Epidermal melanocyte (primary cell): ENCODE data around the gene PINK1.

ENCODE experiments used
- DNase-seq: peaks from one replicate; pipeline ENCODE4 v3.0.0; 2011; ENCODE audit warnings: low spot score; ENCODE audit not compliant: insufficient read length

PINK1 gene

DNA sequence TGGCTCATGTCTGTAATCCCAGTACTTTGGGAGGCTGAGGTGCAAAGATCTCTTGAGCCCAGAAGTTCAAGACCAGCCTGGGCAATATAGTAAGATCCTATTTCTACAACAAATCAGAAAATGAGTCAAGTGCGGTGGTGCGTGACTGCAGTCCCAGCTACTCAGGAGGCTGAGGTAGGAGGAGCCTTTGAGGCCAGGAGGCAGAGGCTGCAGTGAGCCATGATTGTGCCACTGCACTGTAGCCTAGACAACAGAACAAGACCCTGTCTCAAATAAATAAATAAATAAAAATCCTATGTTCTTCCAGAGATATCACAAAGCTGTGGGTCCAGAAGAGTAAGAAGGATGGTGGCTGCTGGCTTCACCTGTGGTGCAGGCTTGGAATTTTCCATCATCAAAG lies 22.3 kb upstream of the PINK1 start:
- no peak for DNase-seq

- DNase-seq: no peak
Measured at GRCh38 chr1:20611652-20612051, 21.6 kb upstream of the PINK1 start.

DNA sequence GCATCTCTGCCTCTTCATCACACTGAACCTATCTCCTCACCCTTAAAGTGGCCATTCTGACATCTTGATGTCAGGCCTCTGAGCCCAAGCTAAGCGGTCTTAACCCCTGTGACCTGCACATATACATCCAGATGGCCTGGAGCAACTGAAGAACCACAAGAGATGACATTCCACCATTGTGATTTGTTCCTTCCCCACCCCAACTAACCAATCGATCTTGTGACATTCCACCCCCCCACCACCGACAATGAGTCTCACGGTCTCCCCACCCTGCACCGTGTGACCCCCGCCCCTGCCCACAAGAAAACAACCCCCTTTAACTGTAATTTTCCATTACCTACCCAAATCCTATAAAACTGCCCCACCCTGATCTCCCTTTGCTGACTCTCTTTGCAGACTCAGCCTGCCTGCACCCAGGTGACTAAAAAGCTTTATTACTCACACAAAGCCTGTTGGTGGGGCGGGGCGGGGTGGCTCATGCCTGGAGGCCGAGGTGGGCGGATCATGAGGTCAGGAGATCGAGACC lies 21.0 kb upstream of the PINK1 start:
- DNase-seq: no peak

DNA sequence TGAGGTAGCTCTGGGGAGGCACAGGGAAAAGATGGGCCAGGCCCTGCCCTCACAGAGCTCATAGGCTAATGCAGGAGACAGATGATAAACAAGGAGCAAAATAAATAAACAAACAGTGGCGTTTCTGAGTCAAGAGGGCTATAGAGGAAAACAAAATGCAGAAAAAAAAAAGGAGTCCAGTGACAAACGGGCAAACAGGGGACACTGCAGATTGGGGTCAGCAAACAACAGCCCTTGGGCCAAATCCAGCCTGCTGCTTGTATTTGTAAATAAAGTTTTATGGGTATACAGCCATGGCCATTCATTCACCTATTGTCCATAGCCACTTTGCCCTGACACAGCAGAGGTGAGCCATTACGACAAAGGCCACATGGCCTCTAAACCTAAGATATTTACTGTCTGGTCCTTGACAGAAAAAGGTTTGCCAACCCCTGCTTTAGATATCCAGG lies 19.1 kb upstream of the PINK1 start:
- DNase-seq: no peak

- DNase-seq: no peak
Measured at GRCh38 chr1:20615946-20616846, 17.1 kb upstream of the PINK1 start.

DNA sequence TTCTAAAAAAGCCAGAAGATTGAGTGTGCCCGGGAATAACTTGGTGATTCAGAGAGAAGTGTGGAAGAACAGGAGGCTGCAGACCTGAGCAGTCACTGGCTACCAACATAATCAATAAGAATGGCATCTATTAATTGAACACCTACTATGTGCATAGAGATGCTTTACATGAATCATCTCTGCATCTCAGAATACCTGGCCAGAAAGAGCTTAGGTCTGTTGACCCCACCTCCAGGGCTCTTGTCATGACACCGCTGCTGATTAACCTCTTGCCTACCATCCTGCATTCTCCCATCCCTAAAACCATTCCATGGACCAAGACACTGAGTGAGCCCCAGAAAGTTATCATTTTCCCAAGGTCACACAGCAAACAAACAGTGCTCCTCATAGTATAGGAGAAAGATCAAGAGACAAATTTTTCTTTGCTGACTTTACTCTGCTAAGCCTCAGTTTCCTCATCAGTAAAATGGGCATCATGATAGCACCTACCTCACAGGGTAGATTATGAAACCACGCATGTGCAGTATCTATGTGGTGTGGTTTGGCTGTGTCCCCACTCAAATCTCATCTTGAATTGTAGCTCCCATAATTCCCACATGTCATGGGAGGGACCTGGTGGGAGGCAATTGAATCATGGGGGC lies 16.3 kb upstream of the PINK1 start:
- no peak for DNase-seq

DNA sequence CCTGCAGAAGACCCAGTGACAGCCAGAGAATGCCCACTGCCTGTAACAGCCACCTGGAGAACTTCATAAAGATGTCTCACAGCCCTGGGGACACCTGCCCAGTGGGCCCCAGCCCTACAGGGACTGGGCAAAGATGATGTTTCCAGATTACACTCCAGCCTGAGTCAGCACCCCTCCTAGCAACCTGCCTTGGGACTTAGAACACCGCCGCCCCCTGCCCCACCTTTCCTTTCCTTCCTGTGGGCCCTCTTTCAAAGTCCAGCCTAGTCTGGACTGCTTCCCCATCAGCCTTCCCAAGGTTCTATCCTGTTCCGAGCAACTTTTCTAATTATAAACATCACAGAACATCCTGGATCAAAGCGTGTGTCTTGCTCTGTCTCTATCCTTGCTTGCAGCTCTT lies 14.7 kb upstream of the PINK1 start:
- DNase-seq: no peak

- DNase-seq: no peak
Measured at GRCh38 chr1:20619999-20620398, 13.3 kb upstream of the PINK1 start.

DNA sequence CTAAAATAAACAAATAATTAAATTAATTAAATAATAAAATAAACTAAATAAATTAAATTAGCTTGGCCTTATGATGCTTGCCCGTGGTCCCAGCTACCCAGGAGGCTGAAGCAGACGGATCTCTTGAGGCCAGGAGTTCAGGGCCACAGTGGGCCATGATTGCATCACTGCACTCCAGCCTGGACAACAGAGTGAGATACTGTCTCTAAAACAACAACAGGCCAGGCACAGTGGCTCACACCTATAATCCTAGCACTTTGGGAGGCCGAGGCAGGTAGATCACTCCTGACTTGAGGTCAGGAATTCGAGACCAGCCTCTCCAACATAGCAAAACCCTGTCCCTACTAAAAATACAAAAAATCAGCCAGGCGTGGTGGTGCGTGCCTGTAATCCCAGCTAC lies 12.2 kb upstream of the PINK1 start:
- DNase-seq: no peak

- no peak for DNase-seq
Measured at GRCh38 chr1:20624709-20625108, 8.5 kb upstream of the PINK1 start.

DNA sequence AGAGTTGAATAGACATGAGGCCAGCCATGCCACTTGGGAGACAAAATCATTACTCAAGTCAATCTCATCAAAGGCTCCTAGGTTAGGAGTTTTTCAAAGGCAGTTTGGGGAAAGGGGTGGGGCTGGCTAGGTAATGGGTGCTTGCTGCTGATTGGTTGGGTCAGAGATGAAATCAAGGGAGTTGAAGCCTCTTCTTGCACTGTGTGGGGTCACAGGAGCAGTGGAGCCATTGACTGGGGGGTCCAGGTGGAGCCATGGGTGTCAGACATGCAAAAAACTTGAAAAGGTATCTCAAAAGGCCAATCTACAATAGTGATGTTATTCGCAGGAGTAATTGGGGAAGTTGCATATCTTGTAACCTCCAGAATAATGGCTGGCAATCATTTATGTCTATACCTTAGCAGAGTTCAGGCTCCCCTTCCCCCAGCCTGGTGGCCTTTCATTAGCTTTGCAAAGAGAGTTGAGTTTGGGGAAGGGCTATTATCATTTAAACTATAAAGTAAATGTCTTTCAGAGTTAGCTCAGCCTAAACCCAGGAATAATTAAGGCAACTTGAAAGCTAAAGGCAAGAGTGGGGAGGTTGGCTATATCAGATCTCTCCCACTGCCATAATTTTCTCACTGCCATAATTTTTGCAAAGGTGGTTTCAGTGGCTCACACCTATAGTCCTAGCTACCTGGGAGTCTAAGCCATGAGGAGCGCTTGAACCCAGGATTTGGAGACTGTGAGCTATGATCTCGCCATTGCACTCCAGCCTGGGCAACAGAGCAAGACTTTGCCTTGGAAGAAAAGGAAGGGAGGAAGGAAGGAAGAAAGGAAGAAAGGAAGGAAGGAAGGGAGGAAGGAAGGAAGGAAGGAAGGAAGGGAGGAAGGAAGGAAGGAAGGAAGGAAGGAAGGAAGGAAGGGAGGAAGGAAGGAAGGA lies 7.8 kb upstream of the PINK1 start:
- DNase-seq: no peak

GRCh38 chr1:20626098-20626427 lies 7.2 kb upstream of the PINK1 start:
- no peak for DNase-seq

- no peak for DNase-seq
Measured at GRCh38 chr1:20626524-20626923, 6.7 kb upstream of the PINK1 start.

GRCh38 chr1:20630729-20631128 lies 2.5 kb upstream of the PINK1 start:
- DNase-seq: no peak

DNA sequence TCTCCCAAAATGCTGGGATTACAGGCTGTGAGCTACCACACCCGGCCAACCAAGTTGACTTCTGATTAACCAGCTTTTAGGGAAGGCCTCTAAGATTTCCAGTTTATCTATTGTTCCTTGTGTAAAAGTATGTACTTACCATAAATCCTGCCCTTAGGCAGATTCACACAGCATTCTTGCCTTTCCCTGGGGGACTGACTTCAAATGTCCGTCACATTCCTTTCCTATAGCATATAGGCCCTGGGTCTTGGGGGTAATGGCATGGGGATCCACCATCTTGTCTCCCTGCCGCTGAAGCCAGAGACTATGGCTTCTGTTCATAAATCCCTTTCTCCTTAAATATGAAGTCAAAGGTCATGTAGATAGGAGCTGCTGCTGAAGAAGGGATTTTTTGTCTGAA lies 872 bp upstream of the PINK1 start:
- no peak for DNase-seq

GRCh38 chr1:20634065-20634593 lies 871 bp downstream of the PINK1 start:
- no peak for DNase-seq

DNA sequence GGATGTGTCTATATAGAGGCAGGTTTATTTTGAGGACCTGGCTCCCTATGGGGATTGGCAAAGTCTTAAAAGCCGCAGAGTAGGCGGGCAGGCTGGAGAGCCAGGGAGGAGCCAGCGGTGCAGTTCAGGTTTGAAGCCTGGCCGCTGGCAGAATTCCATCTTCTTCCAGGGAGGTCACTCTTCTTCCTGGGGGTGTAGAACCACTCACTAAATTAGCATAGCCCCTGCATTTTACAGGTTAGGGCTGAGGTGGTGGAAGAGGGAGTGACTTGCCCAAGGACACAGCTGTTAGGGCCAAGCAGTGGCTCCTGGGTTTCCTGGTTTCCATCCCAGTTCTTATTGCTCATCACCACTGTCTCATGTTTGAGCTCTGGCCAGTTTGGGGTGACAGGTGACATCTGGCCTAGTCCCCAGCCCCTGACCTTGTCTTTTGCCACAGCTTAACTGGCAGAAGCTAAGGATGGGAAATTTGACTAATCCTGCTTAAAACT lies 1.4 kb downstream of the PINK1 start:
- peak; percentile 43 for DNase-seq

GRCh38 chr1:20636785-20637347 lies 3.6 kb downstream of the PINK1 start:
- DNase-seq: no peak

GRCh38 chr1:20640183-20640597 lies 6.9 kb downstream of the PINK1 start:
- peak; percentile 63 for DNase-seq

GRCh38 chr1:20641975-20642374 lies 8.7 kb downstream of the PINK1 start:
- no peak for DNase-seq

GRCh38 chr1:20643080-20643479 lies 9.8 kb downstream of the PINK1 start:
- DNase-seq: no peak
